ENCODE data around the gene UNC5CL.

The UNC5CL gene

GRCh38 chr6:41056768-41057490 lies 17.9 kb upstream of the UNC5CL start:
- H3K27ac ChIP-seq: 0 out of 22 replicates have a peak overlapping the region, but pooled peaks of 1 of the 11 experiments have one; percentile 3
- no peak overlapping the region for H3K9ac ChIP-seq
- H3K4me2 ChIP-seq: 0 out of 22 replicates have a peak overlapping the region, but pooled peaks of 1 of the 11 experiments have one; percentile 83
- H3K27me3 ChIP-seq: no peaks in the 10 kb centered on the region
- TF ChIP-seq Cebpa-rat (IDR thresholded peaks at IDR 0.05): no peak
- peaks cover 19 to 49% (median 44%) of the 10 kb centered on the region in 10 experiments for H3K4me1 ChIP-seq
- H3K4me3 ChIP-seq: no peak overlapping the region
- H3K9me3 ChIP-seq (replicated peaks in 1 of 11): no peaks in the 10 kb centered on the region
- no peaks in the 10 kb centered on the region for H4K20me1 ChIP-seq
- H3K36me3 ChIP-seq: peaks cover 0 to 12% (median 4%) of the 10 kb centered on the region in 11 experiments; a peak in 8 of 22 replicates

- no peaks in the 10 kb centered on the region for H3K36me3 ChIP-seq
- H4K20me1 ChIP-seq: no peaks in the 10 kb centered on the region
- H3K27me3 ChIP-seq: no peaks in the 10 kb centered on the region
- H3K4me3 ChIP-seq: peak overlapping the region in 1 of 10 experiments; percentile 16; a peak in 1 of 20 replicates
- peak overlapping the region in 1 of 11 experiments; percentile 17; a peak in 1 of 22 replicates for H3K27ac ChIP-seq
- H3K9me3 ChIP-seq (replicated peaks in 1 of 11): no peaks in the 10 kb centered on the region
- TF ChIP-seq Cebpa-rat (IDR thresholded peaks at IDR 0.05): no peak
- peaks cover 32 to 61% (median 54%) of the 10 kb centered on the region in 10 experiments for H3K4me1 ChIP-seq
- H3K4me2 ChIP-seq: peak overlapping the region in 10 of 11 experiments; percentile 9 to 89 (median 76); a peak in 19 of 22 replicates
- H3K9ac ChIP-seq: peak overlapping the region in 2 of 11 experiments; percentile 47 to 48; a peak in 3 of 22 replicates
Measured at GRCh38 chr6:41055149-41055548, 16.1 kb upstream of the UNC5CL start.

- Histone ChIP-seq H3K36me3 (no peaks in the 10 kb centered on the region), H3K4me1 (peaks cover 32 to 63% (median 60%) of the 10 kb centered on the region in 10 experiments), H3K9ac (no peak overlapping the region; a peak in 1 of 22 replicates), H3K4me2 (peak overlapping the region in 9 of 11 experiments; percentile 42 to 89 (median 76); a peak in 17 of 22 replicates), H3K4me3 (no peak overlapping the region), H3K27ac (peak overlapping the region in 1 of 11 experiments; percentile 17; a peak in 1 of 22 replicates), H3K9me3 (replicated peaks in 1 of 11) (no peaks in the 10 kb centered on the region), H3K27me3 (no peaks in the 10 kb centered on the region), H4K20me1 (no peaks in the 10 kb centered on the region)
- no peak for TF ChIP-seq Cebpa-rat (IDR thresholded peaks at IDR 0.05)
Measured at GRCh38 chr6:41054511-41054910, 15.5 kb upstream of the UNC5CL start.

GRCh38 chr6:41053041-41053440 lies 14.0 kb upstream of the UNC5CL start, which contains the start of gene APOBEC2:
APOBEC2 (plus strand) TSS chr6:41053202; CDS start chr6:41053348, 146 bp downstream.
- TF ChIP-seq Cebpa-rat (IDR thresholded peaks at IDR 0.05): no peak
- Histone ChIP-seq H3K4me2 (peak within 1 kb of the TSS; percentile 67 to 89 (median 77)), H3K27ac (0 out of 22 replicates have a peak within 1 kb of the TSS, but pooled peaks of 2 of the 11 experiments have one; percentile 9 to 21), H3K4me3 (no peak within 1 kb of the TSS), H3K4me1 (peaks cover 21 to 64% (median 60%) of the 10 kb centered on the region in 10 experiments), H3K9me3 (replicated peaks in 1 of 11) (no peaks in the 10 kb centered on the region), H4K20me1 (no peaks in the 10 kb centered on the region), H3K27me3 (no peaks in the 10 kb centered on the region), H3K36me3 (no peaks in the 10 kb centered on the region), H3K9ac (no peak within 1 kb of the TSS)

- no peaks in the 10 kb centered on the region for H4K20me1 ChIP-seq
- H3K36me3 ChIP-seq: no peaks in the 10 kb centered on the region
- H3K27me3 ChIP-seq: no peaks in the 10 kb centered on the region
- peaks cover 21 to 64% (median 60%) of the 10 kb centered on the region in 10 experiments for H3K4me1 ChIP-seq
- TF ChIP-seq Cebpa-rat (IDR thresholded peaks at IDR 0.05): no peak
- no peak overlapping the region for H3K4me3 ChIP-seq
- H3K9ac ChIP-seq: no peak overlapping the region
- H3K9me3 ChIP-seq (replicated peaks in 1 of 11): no peaks in the 10 kb centered on the region
- peak overlapping the region; percentile 67 to 89 (median 77) for H3K4me2 ChIP-seq
- peak overlapping the region in 3 of 11 experiments; percentile 1 to 31 (median 2); a peak in 2 of 22 replicates for H3K27ac ChIP-seq
Measured at GRCh38 chr6:41051873-41052272, 12.9 kb upstream of the UNC5CL start.

GRCh38 chr6:41050536-41050935 lies 11.5 kb upstream of the UNC5CL start:
- Histone ChIP-seq H3K27ac (no peak overlapping the region), H3K4me1 (peaks cover 21 to 56% (median 53%) of the 10 kb centered on the region in 10 experiments), H3K36me3 (no peaks in the 10 kb centered on the region), H3K4me2 (peak overlapping the region in 3 of 11 experiments; percentile 10 to 75 (median 37); a peak in 2 of 22 replicates), H3K9me3 (replicated peaks in 1 of 11) (no peaks in the 10 kb centered on the region), H3K27me3 (no peaks in the 10 kb centered on the region), H3K9ac (no peak overlapping the region), H3K4me3 (no peak overlapping the region), H4K20me1 (no peaks in the 10 kb centered on the region)
- no peak for TF ChIP-seq Cebpa-rat (IDR thresholded peaks at IDR 0.05)

- H3K27me3 ChIP-seq: no peaks in the 10 kb centered on the region
- no peak for TF ChIP-seq Cebpa-rat (IDR thresholded peaks at IDR 0.05)
- no peaks in the 10 kb centered on the region for H3K9me3 ChIP-seq (replicated peaks in 1 of 11)
- peak overlapping the region in 5 of 11 experiments; percentile 3 to 37 (median 25); a peak in 7 of 22 replicates for H3K4me2 ChIP-seq
- no peaks in the 10 kb centered on the region for H4K20me1 ChIP-seq
- H3K4me3 ChIP-seq: no peak overlapping the region
- peaks cover 21 to 50% (median 47%) of the 10 kb centered on the region in 10 experiments for H3K4me1 ChIP-seq
- H3K27ac ChIP-seq: no peak overlapping the region
- no peaks in the 10 kb centered on the region for H3K36me3 ChIP-seq
- H3K9ac ChIP-seq: no peak overlapping the region
Measured at GRCh38 chr6:41049955-41050354, 10.9 kb upstream of the UNC5CL start.

- TF ChIP-seq Cebpa-rat (IDR thresholded peaks at IDR 0.05): no peak
- H3K27ac ChIP-seq: no peak overlapping the region
- no peaks in the 10 kb centered on the region for H4K20me1 ChIP-seq
- no peaks in the 10 kb centered on the region for H3K9me3 ChIP-seq (replicated peaks in 1 of 11)
- peak overlapping the region in 5 of 11 experiments; percentile 3 to 37 (median 25); a peak in 5 of 22 replicates for H3K4me2 ChIP-seq
- H3K9ac ChIP-seq: no peak overlapping the region
- H3K27me3 ChIP-seq: no peaks in the 10 kb centered on the region
- H3K4me3 ChIP-seq: no peak overlapping the region
- H3K4me1 ChIP-seq: peaks cover 21 to 46% (median 43%) of the 10 kb centered on the region in 10 experiments
- H3K36me3 ChIP-seq: no peaks in the 10 kb centered on the region
Measured at GRCh38 chr6:41049521-41049920, 10.5 kb upstream of the UNC5CL start.
